Hepatocyte (in vitro differentiated cells): ENCODE data around the gene ZCCHC7. TPM values are rescaled to one million over a fixed set of nuclear protein-coding genes. Genes with fewer than 3 reads are reported as not detected.

Experiments used
- DNase-seq: peaks from one replicate; pipeline ENCODE4 v3.0.0-alpha.2; 2016; ENCODE audit warnings: low spot score
- H2AFZ ChIP-seq: fragments of 200-600 bp; sonication (generic); 2 replicates; pipeline ENCODE4 v1.6.0; 2016; ENCODE audit warnings: antibody characterized with exemption, mild to moderate bottlenecking
- H3K27ac ChIP-seq: fragments of 200-600 bp; sonication (generic); 2 replicates; pipeline ENCODE4 v1.5.1; 2016; ENCODE audit warnings: mild to moderate bottlenecking
- H3K27me3 ChIP-seq: fragments of 200-600 bp; sonication (generic); 2 replicates; pipeline ENCODE4 v1.6.1; 2016
- H3K36me3 ChIP-seq: fragments of 200-600 bp; sonication (generic); replicated peaks from 2 replicates; pipeline ENCODE4 v1.5.1; 2016; ENCODE audit warnings: low read depth; ENCODE audit not compliant: insufficient read depth
- H3K4me1 ChIP-seq: fragments of 200-600 bp; sonication (generic); 2 replicates; pipeline ENCODE4 v1.5.1; 2016; ENCODE audit warnings: mild to moderate bottlenecking, moderate library complexity; ENCODE audit not compliant: insufficient read depth
- H3K4me2 ChIP-seq: fragments of 200-600 bp; sonication (generic); 2 replicates; pipeline ENCODE4 v1.6.0; 2016
- H3K4me3 ChIP-seq: fragments of 200-600 bp; sonication (generic); 2 replicates; pipeline ENCODE4 v1.5.1; 2016; ENCODE audit warnings: mild to moderate bottlenecking
- H3K79me2 ChIP-seq: fragments of 200-600 bp; sonication (generic); 2 replicates; pipeline ENCODE4 v1.6.0; 2017; ENCODE audit warnings: mild to moderate bottlenecking
- H3K9me2 ChIP-seq: fragments of 200-600 bp; sonication (generic); replicated peaks from 2 replicates; pipeline ENCODE4 v1.6.0; 2017; ENCODE audit warnings: mild to moderate bottlenecking; ENCODE audit not compliant: insufficient read depth
- H3K9me3 ChIP-seq: fragments of 200-600 bp; sonication (generic); 2 replicates; pipeline ENCODE4 v1.5.1; 2016; ENCODE audit warnings: low read depth, mild to moderate bottlenecking
- H4K20me1 ChIP-seq: fragments of 200-600 bp; sonication (generic); 2 replicates; pipeline ENCODE4 v1.6.0; 2016; ENCODE audit warnings: mild to moderate bottlenecking; ENCODE audit not compliant: insufficient read depth, poor library complexity, severe bottlenecking
- EZH2 ChIP-seq: fragments of 200-600 bp; sonication (generic); IDR thresholded peaks from 2 replicates; pipeline ENCODE4 v1.6.1; 2016; ENCODE audit warnings: antibody characterized with exemption, mild to moderate bottlenecking, borderline replicate concordance
- EZH2phosphoT487 ChIP-seq: fragments of 200-600 bp; sonication (generic); IDR thresholded peaks from one replicate; pipeline ENCODE4 v1.6.1; 2018; ENCODE audit warnings: antibody characterized with exemption, mild to moderate bottlenecking, low read depth, moderate library complexity; ENCODE audit not compliant: unreplicated experiment, severe bottlenecking
- WGBS: methylation state at CpG from one replicate; pipeline ENCODE4 v1.1.6; 2016; ENCODE audit warnings: low lambda C conversion rate; ENCODE audit errors: missing lambda C conversion rate; 5-methylcytosine and 5-hydroxymethylcytosine counted together
- polyA plus RNA-seq: library from polyadenylated mRNA; unstranded; fragments of >200 nt; fragmentation: Nextera tagmentation; extraction: Ambion mirVana; gene quantifications from 2 replicates; pipeline ENCODE4 v1.2.1, GENCODE V29; 2016
- total RNA-seq: library from RNA; depleted of rRNA; stranded (reverse); fragments of >200 nt; gene quantifications from 2 replicates; pipeline ENCODE4 v1.2.3, GENCODE V29; 2014
- TF ChIP-seq, protein P1 (sequence below): fragments of 200-600 bp; sonication (generic); IDR thresholded peaks from 2 replicates; pipeline ENCODE4 v1.5.1; 2016; ENCODE audit warnings: antibody characterized with exemption, mild to moderate bottlenecking; ENCODE audit not compliant: poor library complexity

ZCCHC7 gene
- total and polyA plus RNA-seq, 2 experiments from 2014 or later = 12.3 to 14.6 TPM

DNA sequence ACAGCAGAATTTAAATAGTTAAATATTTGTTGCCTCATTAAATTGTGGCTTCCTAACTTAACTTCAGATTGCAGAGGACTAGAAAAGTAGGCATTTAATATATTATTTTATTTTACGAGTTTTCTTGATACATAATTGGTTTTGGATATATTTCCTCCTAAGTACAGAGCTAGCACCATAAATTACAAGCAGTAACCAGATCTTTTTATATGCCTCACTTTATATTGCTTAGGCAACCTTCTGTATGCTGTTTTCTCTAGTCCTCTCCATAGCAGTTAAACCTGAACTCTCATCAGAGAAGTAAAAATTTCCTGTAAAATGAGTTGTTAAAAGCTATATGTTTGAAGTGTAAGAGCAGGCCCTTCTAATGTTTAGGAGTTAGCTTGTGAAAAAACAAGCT is 144.2 kb downstream of the ZCCHC7 start:
- no peak overlapping the region for H3K4me3 ChIP-seq
- no peaks in the 10 kb centered on the region for H3K9me3 ChIP-seq
- no peaks in the 10 kb centered on the region for H3K36me3 ChIP-seq
- no peak overlapping the region for H3K27ac ChIP-seq
- no peaks in the 10 kb centered on the region for H3K27me3 ChIP-seq
- no peaks in the 10 kb centered on the region for H4K20me1 ChIP-seq
- no peaks in the 10 kb centered on the region for H3K4me1 ChIP-seq
- no peaks in the 10 kb centered on the region for H3K9me2 ChIP-seq
- no peaks in the 10 kb centered on the region for H3K79me2 ChIP-seq
- TF ChIP-seq EZH2phosphoT487 = no peak
- TF ChIP-seq, protein P1, sequence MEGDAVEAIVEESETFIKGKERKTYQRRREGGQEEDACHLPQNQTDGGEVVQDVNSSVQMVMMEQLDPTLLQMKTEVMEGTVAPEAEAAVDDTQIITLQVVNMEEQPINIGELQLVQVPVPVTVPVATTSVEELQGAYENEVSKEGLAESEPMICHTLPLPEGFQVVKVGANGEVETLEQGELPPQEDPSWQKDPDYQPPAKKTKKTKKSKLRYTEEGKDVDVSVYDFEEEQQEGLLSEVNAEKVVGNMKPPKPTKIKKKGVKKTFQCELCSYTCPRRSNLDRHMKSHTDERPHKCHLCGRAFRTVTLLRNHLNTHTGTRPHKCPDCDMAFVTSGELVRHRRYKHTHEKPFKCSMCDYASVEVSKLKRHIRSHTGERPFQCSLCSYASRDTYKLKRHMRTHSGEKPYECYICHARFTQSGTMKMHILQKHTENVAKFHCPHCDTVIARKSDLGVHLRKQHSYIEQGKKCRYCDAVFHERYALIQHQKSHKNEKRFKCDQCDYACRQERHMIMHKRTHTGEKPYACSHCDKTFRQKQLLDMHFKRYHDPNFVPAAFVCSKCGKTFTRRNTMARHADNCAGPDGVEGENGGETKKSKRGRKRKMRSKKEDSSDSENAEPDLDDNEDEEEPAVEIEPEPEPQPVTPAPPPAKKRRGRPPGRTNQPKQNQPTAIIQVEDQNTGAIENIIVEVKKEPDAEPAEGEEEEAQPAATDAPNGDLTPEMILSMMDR = no peak
- TF ChIP-seq EZH2 = no peak
- DNase-seq = no peak
- 78% methylated on average over 1 of the region's 1 CpG for WGBS
- H3K4me2 ChIP-seq = no peak overlapping the region
- no peak overlapping the region for H2AFZ ChIP-seq

DNA sequence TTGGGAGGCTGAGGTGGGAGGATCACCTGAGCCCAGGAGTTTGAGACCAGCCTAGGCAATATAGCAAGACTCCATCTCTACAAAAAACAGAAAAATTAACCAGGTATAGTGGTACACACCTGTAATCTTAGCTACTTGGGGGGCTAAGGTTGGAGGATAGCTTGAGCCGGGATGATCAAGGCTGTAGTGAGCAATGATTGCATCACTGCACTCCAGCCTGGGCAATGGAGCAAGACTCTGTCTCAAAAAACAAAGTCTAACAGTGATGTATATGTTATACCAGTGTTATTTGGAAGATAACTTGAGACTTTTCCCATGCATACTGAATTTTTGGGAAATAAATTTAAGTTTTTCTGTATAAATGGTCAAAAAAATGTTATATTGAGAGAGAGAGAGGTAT is 146.3 kb downstream of the ZCCHC7 start:
- no peaks in the 10 kb centered on the region for H3K27me3 ChIP-seq
- 100% methylated on average over 1 of the region's 1 CpG for WGBS
- H3K9me3 ChIP-seq = no peaks in the 10 kb centered on the region
- H3K79me2 ChIP-seq = no peaks in the 10 kb centered on the region
- H3K4me2 ChIP-seq = no peak overlapping the region
- H2AFZ ChIP-seq = no peak overlapping the region
- no peak overlapping the region for H3K4me3 ChIP-seq
- H4K20me1 ChIP-seq = no peaks in the 10 kb centered on the region
- no peak overlapping the region for H3K27ac ChIP-seq
- DNase-seq = no peak
- H3K4me1 ChIP-seq = no peaks in the 10 kb centered on the region
- H3K9me2 ChIP-seq = no peaks in the 10 kb centered on the region
- no peaks in the 10 kb centered on the region for H3K36me3 ChIP-seq
- no peak for TF ChIP-seq EZH2
- no peak for TF ChIP-seq EZH2phosphoT487
- TF ChIP-seq, protein P1 = no peak

DNA sequence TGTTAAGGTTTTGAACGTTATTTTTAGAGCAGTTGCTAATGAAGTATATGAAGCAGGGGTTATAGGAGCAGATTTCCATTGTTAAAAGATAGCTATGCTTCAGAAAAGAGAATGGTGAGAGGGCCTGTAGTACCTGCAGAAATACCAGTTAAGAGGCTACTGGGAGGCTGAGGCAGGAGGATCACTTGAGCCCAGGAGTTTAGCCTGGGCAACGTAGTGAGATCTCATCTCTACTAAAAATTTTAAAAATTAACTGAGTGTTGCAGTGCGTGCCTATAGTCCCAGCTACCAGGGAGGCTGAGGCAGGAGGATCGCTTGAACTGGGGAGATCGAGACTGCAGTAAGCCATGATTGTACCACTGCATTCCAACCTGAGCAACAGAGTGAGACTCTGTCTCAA is 148.8 kb downstream of the ZCCHC7 start:
- TF ChIP-seq, protein P1 = no peak
- no peak for TF ChIP-seq EZH2phosphoT487
- TF ChIP-seq EZH2 = no peak
- no peaks in the 10 kb centered on the region for H3K9me2 ChIP-seq
- no peak overlapping the region for H3K4me3 ChIP-seq
- WGBS = 100% methylated on average over 5 of the region's 5 CpGs
- H4K20me1 ChIP-seq = no peaks in the 10 kb centered on the region
- no peak overlapping the region for H3K27ac ChIP-seq
- no peaks in the 10 kb centered on the region for H3K36me3 ChIP-seq
- H3K9me3 ChIP-seq = peaks cover 5% of the 10 kb centered on the region
- H3K4me1 ChIP-seq = no peaks in the 10 kb centered on the region
- no peaks in the 10 kb centered on the region for H3K27me3 ChIP-seq
- no peak overlapping the region for H3K4me2 ChIP-seq
- DNase-seq = no peak
- no peak overlapping the region for H2AFZ ChIP-seq
- H3K79me2 ChIP-seq = no peaks in the 10 kb centered on the region

GRCh38 chr9:37271679-37272078 is 151.3 kb downstream of the ZCCHC7 start:
- Histone ChIP-seq H3K4me1 (no peaks in the 10 kb centered on the region), H3K9me3 (peaks cover 5% of the 10 kb centered on the region), H3K27me3 (no peaks in the 10 kb centered on the region), H3K27ac (no peak overlapping the region), H3K9me2 (no peaks in the 10 kb centered on the region), H2AFZ (no peak overlapping the region), H3K4me3 (no peak overlapping the region), H3K36me3 (no peaks in the 10 kb centered on the region), H4K20me1 (no peaks in the 10 kb centered on the region), H3K79me2 (no peaks in the 10 kb centered on the region), H3K4me2 (no peak overlapping the region)
- 92% methylated on average over 6 of the region's 6 CpGs for WGBS
- TF ChIP-seq EZH2phosphoT487 (no peak), EZH2 (no peak)
- TF ChIP-seq, protein P1 = no peak
- DNase-seq = no peak
